ENCODE measurements around the gene PCBP3.
"Not testable (repeated sequence)": the region's sequence is repeated elsewhere in the genome, so short reads cannot be mapped to it uniquely, and the experiment has no call there.

Gene PCBP3

GRCh38 chr21:45613396-45613795 is 30.1 kb upstream of the PCBP3 start:
- no peak for DNase-seq (ENCODE audit: low read depth in 1 of 2, low spot score in 1 of 2)

GRCh38 chr21:45613881-45614280 is 29.6 kb upstream of the PCBP3 start:
- no peak for DNase-seq (ENCODE audit: low read depth in 1 of 2, low spot score in 1 of 2)

GRCh38 chr21:45615145-45615711 is 28.3 kb upstream of the PCBP3 start:
- DNase-seq (ENCODE audit: low read depth in 1 of 2, low spot score in 1 of 2), result peak; percentile 64 to 79

GRCh38 chr21:45617021-45617921 is 26.3 kb upstream of the PCBP3 start:
- DNase-seq (ENCODE audit: low read depth in 1 of 2, low spot score in 1 of 2), result no peak

- no peak for DNase-seq (ENCODE audit: low read depth in 1 of 2, low spot score in 1 of 2)
Observed at GRCh38 chr21:45618287-45618686, 25.2 kb upstream of the PCBP3 start.

GRCh38 chr21:45618846-45619485 is 24.6 kb upstream of the PCBP3 start:
- DNase-seq (ENCODE audit: low read depth in 1 of 2, low spot score in 1 of 2), result no peak

- DNase-seq (ENCODE audit: low read depth in 1 of 2, low spot score in 1 of 2), result no peak
Observed at GRCh38 chr21:45620201-45620923, 23.2 kb upstream of the PCBP3 start.

GRCh38 chr21:45621435-45622331 is 21.8 kb upstream of the PCBP3 start:
- not testable (repeated sequence) for DNase-seq (ENCODE audit: low read depth in 1 of 2, low spot score in 1 of 2)

- no peak for DNase-seq (ENCODE audit: low read depth in 1 of 2, low spot score in 1 of 2)
Observed at GRCh38 chr21:45622416-45623097, 21.0 kb upstream of the PCBP3 start.

GRCh38 chr21:45623436-45623835 is 20.1 kb upstream of the PCBP3 start:
- no peak for DNase-seq (ENCODE audit: low read depth in 1 of 2, low spot score in 1 of 2)

- DNase-seq (ENCODE audit: low read depth in 1 of 2, low spot score in 1 of 2), result not testable (repeated sequence)
Observed at GRCh38 chr21:45626127-45626526, 17.4 kb upstream of the PCBP3 start.

GRCh38 chr21:45629046-45629981 is 14.2 kb upstream of the PCBP3 start:
- no peak for DNase-seq (ENCODE audit: low read depth in 1 of 2, low spot score in 1 of 2)

GRCh38 chr21:45630066-45630694 is 13.3 kb upstream of the PCBP3 start:
- no peak for DNase-seq (ENCODE audit: low read depth in 1 of 2, low spot score in 1 of 2)

GRCh38 chr21:45630876-45631275 is 12.6 kb upstream of the PCBP3 start:
- no peak for DNase-seq (ENCODE audit: low read depth in 1 of 2, low spot score in 1 of 2)

GRCh38 chr21:45631540-45631939 is 12.0 kb upstream of the PCBP3 start:
- no peak for DNase-seq (ENCODE audit: low read depth in 1 of 2, low spot score in 1 of 2)

GRCh38 chr21:45632160-45632559 is 11.4 kb upstream of the PCBP3 start:
- no peak for DNase-seq (ENCODE audit: low read depth in 1 of 2, low spot score in 1 of 2)

GRCh38 chr21:45632637-45633251 is 10.8 kb upstream of the PCBP3 start:
- no peak for DNase-seq (ENCODE audit: low read depth in 1 of 2, low spot score in 1 of 2)
